Heart left ventricle (tissue), 16 donors: ENCODE data around the gene ADAMTSL5. TPM values are rescaled to one million over a fixed set of nuclear protein-coding genes. Genes with fewer than 3 reads are reported as not detected.

ENCODE experiments used
- ATAC-seq, 4 donors: fragments of 200-7000 bp; cut with Tn5 transposase; one replicate each; pipeline ENCODE4 v1.9.1; 2020 to 2022; ENCODE audit warnings: moderate library complexity in 4 of 4, mild to moderate bottlenecking in 3 of 4, moderate number of reproducible peaks in 1 of 4
- DNase-seq, 5 donors: peaks; one replicate each; pipeline ENCODE4 v3.0.0-alpha.2; 2020
- H3K27ac ChIP-seq, 12 donors: fragments of 200-600 bp; sonication (generic) in 4 of 12; one replicate each; pipeline versions ENCODE4 v1.5.0 to v1.8.0; 2016 to 2022; ENCODE audit warnings: mild to moderate bottlenecking in 2 of 12
- H3K27me3 ChIP-seq, 9 donors: fragments of 200-600 bp; sonication (generic) in 2 of 9; one replicate each; pipeline versions ENCODE4 v1.5.1 to v1.8.0; 2016 to 2022; ENCODE audit warnings: mild to moderate bottlenecking in 3 of 9
- H3K36me3 ChIP-seq, 9 donors: fragments of 200-600 bp; sonication (generic) in 2 of 9; one replicate each; pipeline versions ENCODE4 v1.5.0 to v1.8.0; 2018 to 2022; ENCODE audit warnings: mild to moderate bottlenecking in 2 of 9
- H3K4me1 ChIP-seq, 12 donors: fragments of 200-600 bp; sonication (generic) in 4 of 12; one replicate each; pipeline versions ENCODE4 v1.5.0 to v1.8.0; 2016 to 2022; ENCODE audit warnings: mild to moderate bottlenecking in 3 of 12
- H3K4me3 ChIP-seq, 12 donors: fragments of 200-600 bp; sonication (generic) in 4 of 12; one replicate each; pipeline versions ENCODE4 v1.5.0 to v1.8.0; 2017 to 2022; ENCODE audit warnings: mild to moderate bottlenecking in 9 of 12, moderate library complexity in 4 of 12
- H3K9me3 ChIP-seq, 12 donors: fragments of 200-600 bp; sonication (generic) in 4 of 12; one replicate each; pipeline versions ENCODE4 v1.5.0 to v1.8.0; 2016 to 2022; ENCODE audit warnings: mild to moderate bottlenecking in 1 of 12
- POLR2A ChIP-seq, 2 donors: fragments of 450-650 bp; IDR thresholded peaks; one replicate each; pipeline ENCODE4 v1.6.1; 2017; ENCODE audit warnings: antibody characterized with exemption in 2 of 2, mild to moderate bottlenecking in 2 of 2, moderate library complexity in 2 of 2
- WGBS, 4 donors: extraction: QIAGEN DNeasy Blood & Tissue Kit in 2 of 4; methylation state at CpG; one replicate each; pipeline versions ENCODE4 v1.1.5 to v1.1.7; 2013 to 2018; 5-methylcytosine and 5-hydroxymethylcytosine counted together
- intact Hi-C, 10 donors: fragments of 100-400 bp; cut with DNase I; formaldehyde crosslinking; loops; one replicate each; pipeline versions ENCODE4 v1.11.1 to v1.14.2; 2022
- polyA plus RNA-seq, 2 donors: library from polyadenylated mRNA; stranded (reverse); fragments of 200-250 nt; gene quantifications; one replicate each; pipeline ENCODE4 v1.2.3, GENCODE V29; 2013
- total RNA-seq, 9 donors: library from RNA; depleted of rRNA in 2 of 9; stranded (reverse); fragments of >200 nt in 2 of 9; fragmentation: NEBNext Ultra II Directional in 3 of 9; extraction: Animal tissue kit (Norgen Biotek cat#: 25700) in 3 of 9; gene quantifications; one replicate each; pipeline versions ENCODE4 v1.1.0 to v1.2.4, GENCODE V29; 2016 to 2023
- TF ChIP-seq, protein P1 (sequence below), 12 donors: fragments of 200-600 bp; sonication (generic) in 4 of 12; IDR thresholded peaks; one replicate each; pipeline versions ENCODE4 v1.5.0 to v1.8.0; 2018 to 2022; ENCODE audit warnings: antibody characterized with exemption in 12 of 12, mild to moderate bottlenecking in 5 of 12
- donor health status: ischemic (EF 13 %, LVEDD 7.1; RV severe dilation, severe dysfunction).
- donor health status: healthy with polysubstance abuse.
- donor health status: DM: no; HTN: yes; CAD: no.
- donor health status: DM: no; HTN: no; CAD: no.
- donor health status: ischemic (EF 25% LVEDD 6.9; RV normal size, moderate dysfunction).
- donor health status: ischemic (EF 25% LVEDD 5.7; RV mildly dilated, moderate dysfunction).
- donor health status: healthy.
- donor health status: DM: yes; HTN: yes; CAD: no.
- donor health status: ischemic (EF 35%, LVEDD 5.7; RV mildly dilated, moderate dysfunction).
- donor health status: nonischemic (EF 11% LVEDD 7.7; RV severe dilation, severe dysfunction).
- donor health status: DM: yes; HTN: yes; CAD: no.
- donor health status: PGD.
- donor health status: ischemic (EF 29% LVEDD 5.4; RV normal size, mild dysfunction).
- donor health status: nonischemic (EF 23%, LVEDD 6.1; RV moderate dilation, normal function).

ADAMTSL5 gene
- total and polyA plus RNA-seq, 11 donors: 20.8 to 53.6 (median 30.2) TPM

DNA sequence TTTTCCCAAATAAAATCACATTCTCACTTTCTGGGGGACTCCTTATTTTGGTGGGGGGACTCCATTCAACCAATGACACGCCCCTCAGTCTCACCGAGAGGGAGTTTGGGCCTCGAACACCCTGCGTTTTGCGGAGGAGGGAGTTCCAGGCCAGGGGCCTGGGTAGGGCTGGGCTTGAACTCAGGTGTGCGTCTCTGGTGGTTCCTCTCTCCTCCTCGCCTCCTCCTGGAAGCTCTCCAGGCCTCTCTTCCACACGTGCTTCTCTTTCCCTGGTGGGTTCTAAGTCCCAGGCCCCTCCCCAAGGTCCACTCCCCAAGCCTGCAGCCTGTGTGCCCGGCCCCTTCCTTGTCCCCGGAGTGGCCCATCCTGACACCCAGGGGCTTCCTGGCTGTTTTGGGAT, 40.6 kb upstream of the ADAMTSL5 start:
- H3K4me1 ChIP-seq: no peaks in the 10 kb centered on the region
- WGBS, 4 donors: 87 to 89% (median 88%) methylated on average over 10 of the region's 10 CpGs
- ATAC-seq (no peak), DNase-seq (no peak)
- H3K36me3 ChIP-seq: peaks cover 0 to 17% (median 0%) of the 10 kb centered on the region in 9 donors
- intact Hi-C loops: loop anchor here in 1 of 10 donors (10.0 kb wide), 1 partner anchor 271 kb away; no protein-coding TSS in a partner anchor
- H3K27me3 ChIP-seq: no peaks in the 10 kb centered on the region
- no peaks in the 10 kb centered on the region for H3K9me3 ChIP-seq
- H3K27ac ChIP-seq: no peak overlapping the region
- H3K4me3 ChIP-seq: no peak overlapping the region
- TF ChIP-seq, protein P1, sequence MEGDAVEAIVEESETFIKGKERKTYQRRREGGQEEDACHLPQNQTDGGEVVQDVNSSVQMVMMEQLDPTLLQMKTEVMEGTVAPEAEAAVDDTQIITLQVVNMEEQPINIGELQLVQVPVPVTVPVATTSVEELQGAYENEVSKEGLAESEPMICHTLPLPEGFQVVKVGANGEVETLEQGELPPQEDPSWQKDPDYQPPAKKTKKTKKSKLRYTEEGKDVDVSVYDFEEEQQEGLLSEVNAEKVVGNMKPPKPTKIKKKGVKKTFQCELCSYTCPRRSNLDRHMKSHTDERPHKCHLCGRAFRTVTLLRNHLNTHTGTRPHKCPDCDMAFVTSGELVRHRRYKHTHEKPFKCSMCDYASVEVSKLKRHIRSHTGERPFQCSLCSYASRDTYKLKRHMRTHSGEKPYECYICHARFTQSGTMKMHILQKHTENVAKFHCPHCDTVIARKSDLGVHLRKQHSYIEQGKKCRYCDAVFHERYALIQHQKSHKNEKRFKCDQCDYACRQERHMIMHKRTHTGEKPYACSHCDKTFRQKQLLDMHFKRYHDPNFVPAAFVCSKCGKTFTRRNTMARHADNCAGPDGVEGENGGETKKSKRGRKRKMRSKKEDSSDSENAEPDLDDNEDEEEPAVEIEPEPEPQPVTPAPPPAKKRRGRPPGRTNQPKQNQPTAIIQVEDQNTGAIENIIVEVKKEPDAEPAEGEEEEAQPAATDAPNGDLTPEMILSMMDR (IDR thresholded peaks at IDR 0.05): no peak
- no peak for TF ChIP-seq POLR2A (IDR thresholded peaks at IDR 0.05)

DNA sequence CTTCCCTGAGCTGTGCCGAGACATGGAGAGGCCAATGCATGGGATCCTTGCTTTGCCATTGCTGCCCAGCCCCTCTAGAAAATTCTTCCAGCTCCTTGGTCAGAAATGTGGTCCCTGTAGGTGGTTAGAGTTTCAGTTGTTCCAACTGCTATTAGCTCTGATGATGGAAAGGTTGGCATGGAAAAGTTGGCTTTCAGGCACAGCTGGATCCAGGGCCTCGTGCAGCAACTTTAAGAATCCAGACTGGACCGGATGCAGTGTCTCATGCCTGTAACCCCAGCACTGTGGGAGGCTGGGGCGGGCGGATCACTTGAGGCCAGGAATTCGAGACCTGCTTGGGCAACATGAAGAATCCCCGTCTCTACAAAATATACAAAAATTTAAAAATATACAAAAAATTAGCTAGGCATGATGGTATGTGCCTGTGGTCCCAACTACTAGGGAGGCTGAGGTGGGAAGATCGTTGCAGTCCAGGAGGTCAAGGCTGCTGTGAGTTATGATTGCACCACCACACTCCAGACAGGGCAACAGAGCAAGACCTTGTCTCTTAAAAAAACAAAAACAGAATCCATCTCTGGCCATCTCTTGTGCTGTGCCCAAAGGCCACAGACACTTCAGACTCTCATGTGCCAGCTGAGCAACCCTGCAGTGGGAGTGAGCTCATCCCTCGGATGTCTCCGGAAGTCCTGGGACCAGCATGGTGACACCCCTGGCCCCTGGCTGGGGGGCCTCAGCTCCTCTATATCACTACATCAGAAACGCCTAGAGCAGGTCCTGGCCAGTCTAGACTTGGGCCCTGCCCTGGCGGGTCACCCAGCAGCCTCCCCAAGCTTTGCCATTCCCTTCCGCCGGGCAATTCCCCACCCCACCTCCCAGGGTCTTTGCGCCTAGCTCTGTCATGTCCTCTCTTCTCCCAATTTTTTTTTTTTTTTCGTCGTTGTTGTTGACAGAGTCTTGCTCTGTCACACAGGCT, 38.5 kb upstream of the ADAMTSL5 start:
- no peak for DNase-seq
- H3K27ac ChIP-seq: no peak overlapping the region
- H3K9me3 ChIP-seq: no peaks in the 10 kb centered on the region
- peaks cover 0 to under 1% (median 0%) of the 10 kb centered on the region in 12 donors for H3K4me1 ChIP-seq
- peaks cover 0 to 6% (median 0%) of the 10 kb centered on the region in 9 donors for H3K27me3 ChIP-seq
- WGBS, 4 donors: 83 to 87% (median 85%) methylated on average over 17 of the region's 17 CpGs
- no peak for TF ChIP-seq POLR2A (IDR thresholded peaks at IDR 0.05)
- TF ChIP-seq, protein P1 (IDR thresholded peaks at IDR 0.05): no peak
- intact Hi-C loops: loop anchor here in 1 of 10 donors (10.0 kb wide), 1 partner anchor 273 kb away; no protein-coding TSS in a partner anchor
- no peak overlapping the region for H3K4me3 ChIP-seq
- no peak for ATAC-seq
- peaks cover 0 to 14% (median 0%) of the 10 kb centered on the region in 9 donors for H3K36me3 ChIP-seq

DNA sequence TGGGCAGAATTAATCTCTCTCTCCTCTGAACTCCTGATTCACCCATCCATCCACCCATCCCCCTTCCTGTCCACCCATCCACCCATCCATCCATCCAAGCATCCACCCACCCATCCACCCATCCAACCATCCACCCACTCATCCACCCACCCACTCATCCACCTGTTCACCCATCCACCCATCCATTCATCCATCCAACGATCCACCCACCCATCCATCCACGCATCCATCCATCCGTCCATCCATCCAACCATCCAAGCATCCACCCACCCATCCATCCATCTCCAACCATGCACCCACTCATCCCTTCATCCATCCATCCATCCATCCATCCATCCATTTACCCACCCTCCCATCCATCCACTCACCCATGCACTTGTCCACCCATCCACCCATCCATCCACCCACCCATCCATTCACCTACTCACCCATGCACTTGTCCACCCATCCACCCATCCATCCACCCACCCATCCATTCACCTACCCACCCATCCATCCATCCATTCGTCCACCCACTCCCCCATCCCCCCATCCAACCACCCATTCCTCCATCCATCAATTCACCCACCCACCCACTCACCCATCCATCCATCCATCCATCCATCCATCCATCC, 36.6 kb upstream of the ADAMTSL5 start:
- Histone ChIP-seq H3K27me3 (peaks cover 0 to 17% (median 7%) of the 10 kb centered on the region in 9 donors), H3K4me3 (no peak overlapping the region), H3K9me3 (no peaks in the 10 kb centered on the region), H3K36me3 (no peaks in the 10 kb centered on the region), H3K27ac (no peak overlapping the region), H3K4me1 (peaks cover 0 to 5% (median 0%) of the 10 kb centered on the region in 12 donors)
- no peak for DNase-seq
- intact Hi-C loops: loop anchor here in 8 of 10 donors (5.0 to 10.0 kb wide), 6 partner anchors 123 to 275 kb away; no protein-coding TSS in a partner anchor
- TF ChIP-seq, protein P1 (IDR thresholded peaks at IDR 0.05): no peak
- no peak for TF ChIP-seq POLR2A (IDR thresholded peaks at IDR 0.05)
- no peak for ATAC-seq
- WGBS, 4 donors: 86 to 87% (median 86%) methylated on average over 4 of the region's 4 CpGs
